NT2/D1 (cell line): ENCODE data around the gene ZNF500.

Source experiments
- SUZ12 ChIP-seq: IDR thresholded peaks from 2 replicates; pipeline ENCODE4 v1.6.1; 2011; ENCODE audit not compliant: insufficient read length, insufficient read depth; ENCODE audit errors: extremely low read depth
- ZNF274 ChIP-seq: IDR thresholded peaks from 2 replicates; pipeline ENCODE4 v1.6.1; 2011; ENCODE audit warnings: mild to moderate bottlenecking, low read depth, low read length

DNA sequence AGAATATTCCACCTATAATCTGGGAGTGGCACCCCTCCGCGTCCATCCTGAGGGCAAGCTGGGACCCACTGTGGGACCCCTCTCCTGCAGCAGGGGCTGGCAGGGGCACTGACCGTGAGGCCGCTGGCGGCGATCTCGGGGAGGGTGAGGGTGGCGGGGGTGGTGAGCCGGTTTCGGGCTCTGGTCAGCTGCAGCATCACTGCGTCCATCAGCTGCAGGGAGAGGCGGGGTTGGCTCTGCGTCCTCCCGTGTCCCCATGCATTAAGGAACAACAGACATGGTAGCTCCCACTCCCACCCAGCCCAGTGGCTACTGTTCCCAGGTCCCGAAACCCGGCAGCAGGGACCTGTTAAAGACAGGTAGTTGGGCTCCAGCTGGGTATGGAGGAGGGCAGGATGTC, 31.5 kb upstream of the ZNF500 start:
- no peak for TF ChIP-seq ZNF274
- no peak for TF ChIP-seq SUZ12
